K562 (cell line): ENCODE measurements around the gene USP44. TPM values are rescaled to one million over a fixed set of nuclear protein-coding genes. Genes with fewer than 3 reads are reported as not detected.

Experiments used
- FOXK2 ChIP-seq, 2 experiments: fragments of 450-650 bp; IDR thresholded peaks in 1 of 2; conservative IDR thresholded peaks in 1 of 2; 2 replicates each; pipeline ENCODE4 v1.6.1; 2016; ENCODE audit warnings: low read depth in 2 of 2, mild to moderate bottlenecking in 1 of 2
- JUN ChIP-seq, 2 experiments: sonication (generic) in 1 of 2; formaldehyde crosslinking in 1 of 2; IDR thresholded peaks; 2 replicates each; pipeline versions ENCODE4 v1.6.1 to v1.8.0; 2012 to 2022; ENCODE audit warnings: borderline replicate concordance in 2 of 2, mild to moderate bottlenecking in 2 of 2, improper control_type of control experiment in 1 of 2, low read depth in 1 of 2, low read length in 1 of 2, missing genetic modification reagents in 1 of 2
- NCOA1 ChIP-seq: fragments of 450-650 bp; IDR thresholded peaks from 2 replicates; pipeline ENCODE4 v1.6.1; 2016; ENCODE audit warnings: low read depth
- PHF8 ChIP-seq: fragments of 200-600 bp; sonication (generic); IDR thresholded peaks from 2 replicates; pipeline ENCODE4 v1.6.1; 2012; ENCODE audit warnings: mixed run types, mild to moderate bottlenecking, inconsistent platforms, low read length, moderate library complexity, borderline replicate concordance
- SMAD1 ChIP-seq: fragments of 150-350 bp; IDR thresholded peaks from 2 replicates; pipeline ENCODE4 v1.6.1; 2014; ENCODE audit warnings: low read length, low read depth; ENCODE audit not compliant: partially characterized antibody
- SUPT5H ChIP-seq: fragments of 450-650 bp; IDR thresholded peaks from 2 replicates; pipeline ENCODE4 v1.6.1; 2016
- TEAD1 ChIP-seq, 2 experiments: fragments of 450-650 bp in 1 of 2; sonication (generic) in 1 of 2; formaldehyde crosslinking; IDR thresholded peaks; 2 replicates each; pipeline versions ENCODE4 v1.4.0 to v1.8.0; 2020 to 2022; ENCODE audit warnings: mild to moderate bottlenecking in 2 of 2, missing genetic modification reagents in 1 of 2
- TEAD2 ChIP-seq: fragments of 450-650 bp; IDR thresholded peaks from 2 replicates; pipeline ENCODE4 v1.6.1; 2016; ENCODE audit warnings: missing genetic modification characterization, control low read depth, missing compliant biosample characterization
- TEAD4 ChIP-seq, 2 experiments: sonication (generic) in 1 of 2; formaldehyde crosslinking in 1 of 2; IDR thresholded peaks; 2 replicates each; pipeline versions ENCODE4 v1.6.1 to v1.8.0; 2012 to 2022; ENCODE audit warnings: borderline replicate concordance in 1 of 2, inconsistent platforms in 1 of 2, low read length in 1 of 2, mild to moderate bottlenecking in 1 of 2, missing genetic modification reagents in 1 of 2
- U2AF1 ChIP-seq: fragments of 200-400 bp; formaldehyde crosslinking; optimal IDR thresholded peaks from 2 replicates; pipeline ENCODE3; 2017; ENCODE audit warnings: mild to moderate bottlenecking, low read depth, low read length, moderate library complexity
- polyA plus RNA-seq, 8 experiments: library from polyadenylated mRNA; depleted of rRNA in 4 of 8; stranded (reverse) in 5 of 8; unstranded in 3 of 8; fragments of >200 nt; fragmentation: Nextera tagmentation in 2 of 8; fragmentation: Illumina TruSeq in 1 of 8; extraction: Ambion mirVana in 2 of 8; extraction: Trizol in 1 of 8; gene quantifications; 2 replicates each; pipeline versions ENCODE4 v1.2.1 to v1.2.3, GENCODE V29; 2011 to 2014; ENCODE audit warnings: inconsistent platforms in 1 of 8, missing spikeins in 1 of 8
- total RNA-seq, 7 experiments: library from RNA; depleted of rRNA in 6 of 7; stranded (reverse); fragments of >200 nt in 6 of 7; fragmentation: Illumina TruSeq in 2 of 7; extraction: Trizol in 2 of 7; gene quantifications; 2 replicates each; pipeline versions ENCODE4 v1.2.1 to v1.2.3, GENCODE V29; 2011 to 2021; ENCODE audit warnings: low replicate concordance in 1 of 7
- TF ChIP-seq, protein P1 (sequence below), 2 experiments: fragments of 450-650 bp; IDR thresholded peaks; 2 replicates each; pipeline ENCODE4 v1.6.1; 2018; ENCODE audit warnings: mild to moderate bottlenecking in 2 of 2, low read depth in 1 of 2; ENCODE audit not compliant: partially characterized antibody in 2 of 2
- TF ChIP-seq, protein P2 (sequence below): fragments of 250-450 bp; sonication (Bioruptor Pico); IDR thresholded peaks from 2 replicates; pipeline ENCODE4 v1.5.0; 2021
- TF ChIP-seq, protein P3 (sequence below): fragments of 450-650 bp; IDR thresholded peaks from 2 replicates; pipeline ENCODE4 v1.6.1; 2016
- TF ChIP-seq, protein P4 (sequence below): fragments of 250-450 bp; sonication (Bioruptor Pico); IDR thresholded peaks from 2 replicates; pipeline ENCODE4 v1.5.0; 2020; ENCODE audit warnings: mild to moderate bottlenecking, borderline replicate concordance
- TF ChIP-seq, protein P5 (sequence below), 2 experiments: fragments of 450-650 bp; conservative IDR thresholded peaks; 2 replicates each; pipeline ENCODE4 v1.6.1; 2017; ENCODE audit warnings: mild to moderate bottlenecking in 2 of 2, moderate library complexity in 2 of 2

USP44 gene
- total and polyA plus RNA-seq, 9 of the 15 experiments (the other 6 are each of a cell fraction or from before 2014, with no cell fraction given), result 2.1 to 5.7 (median 2.8) TPM

DNA sequence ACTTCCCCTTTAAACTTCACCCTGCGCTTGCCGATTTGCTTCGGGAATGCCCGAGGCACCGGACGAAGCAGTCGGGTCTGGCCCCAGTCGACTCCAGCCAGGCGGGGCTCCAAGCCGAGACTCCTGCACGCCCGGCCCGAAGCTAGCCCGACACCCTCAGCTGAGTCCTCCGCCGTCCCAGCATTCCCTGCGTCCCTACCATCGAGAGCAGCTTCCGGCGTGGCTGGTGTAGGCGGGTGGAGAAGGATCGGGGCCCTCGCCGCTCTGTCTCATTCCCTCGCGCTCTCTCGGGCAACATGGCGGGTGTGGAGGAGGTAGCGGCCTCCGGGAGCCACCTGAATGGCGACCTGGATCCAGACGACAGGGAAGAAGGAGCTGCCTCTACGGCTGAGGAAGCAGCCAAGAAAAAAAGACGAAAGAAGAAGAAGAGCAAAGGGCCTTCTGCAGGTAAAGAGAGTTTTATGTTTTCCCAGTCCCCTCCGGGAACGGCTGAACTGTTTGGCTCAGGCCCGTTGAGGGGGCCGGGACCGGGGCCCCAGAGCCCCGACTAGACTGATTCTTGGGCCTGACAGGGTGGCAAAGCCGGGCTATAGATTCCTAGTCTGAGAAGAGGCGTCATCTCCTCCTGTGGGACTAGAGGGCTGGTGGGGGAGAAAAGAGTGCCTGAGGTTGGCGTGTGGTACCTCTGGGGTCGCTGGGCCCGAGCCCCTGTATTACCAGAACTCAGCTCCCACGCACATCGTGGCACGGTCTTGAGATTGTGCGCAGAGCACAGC, 77.2 kb downstream of the USP44 start, which contains the start of gene METAP2 (continued):
- peak in 1 of 2 experiments; percentile 79; a peak in 2 of 4 replicates for TF ChIP-seq TEAD1 (CRISPR knock-in tag; IDR thresholded peaks at IDR 0.05)
- TF ChIP-seq, protein P1, sequence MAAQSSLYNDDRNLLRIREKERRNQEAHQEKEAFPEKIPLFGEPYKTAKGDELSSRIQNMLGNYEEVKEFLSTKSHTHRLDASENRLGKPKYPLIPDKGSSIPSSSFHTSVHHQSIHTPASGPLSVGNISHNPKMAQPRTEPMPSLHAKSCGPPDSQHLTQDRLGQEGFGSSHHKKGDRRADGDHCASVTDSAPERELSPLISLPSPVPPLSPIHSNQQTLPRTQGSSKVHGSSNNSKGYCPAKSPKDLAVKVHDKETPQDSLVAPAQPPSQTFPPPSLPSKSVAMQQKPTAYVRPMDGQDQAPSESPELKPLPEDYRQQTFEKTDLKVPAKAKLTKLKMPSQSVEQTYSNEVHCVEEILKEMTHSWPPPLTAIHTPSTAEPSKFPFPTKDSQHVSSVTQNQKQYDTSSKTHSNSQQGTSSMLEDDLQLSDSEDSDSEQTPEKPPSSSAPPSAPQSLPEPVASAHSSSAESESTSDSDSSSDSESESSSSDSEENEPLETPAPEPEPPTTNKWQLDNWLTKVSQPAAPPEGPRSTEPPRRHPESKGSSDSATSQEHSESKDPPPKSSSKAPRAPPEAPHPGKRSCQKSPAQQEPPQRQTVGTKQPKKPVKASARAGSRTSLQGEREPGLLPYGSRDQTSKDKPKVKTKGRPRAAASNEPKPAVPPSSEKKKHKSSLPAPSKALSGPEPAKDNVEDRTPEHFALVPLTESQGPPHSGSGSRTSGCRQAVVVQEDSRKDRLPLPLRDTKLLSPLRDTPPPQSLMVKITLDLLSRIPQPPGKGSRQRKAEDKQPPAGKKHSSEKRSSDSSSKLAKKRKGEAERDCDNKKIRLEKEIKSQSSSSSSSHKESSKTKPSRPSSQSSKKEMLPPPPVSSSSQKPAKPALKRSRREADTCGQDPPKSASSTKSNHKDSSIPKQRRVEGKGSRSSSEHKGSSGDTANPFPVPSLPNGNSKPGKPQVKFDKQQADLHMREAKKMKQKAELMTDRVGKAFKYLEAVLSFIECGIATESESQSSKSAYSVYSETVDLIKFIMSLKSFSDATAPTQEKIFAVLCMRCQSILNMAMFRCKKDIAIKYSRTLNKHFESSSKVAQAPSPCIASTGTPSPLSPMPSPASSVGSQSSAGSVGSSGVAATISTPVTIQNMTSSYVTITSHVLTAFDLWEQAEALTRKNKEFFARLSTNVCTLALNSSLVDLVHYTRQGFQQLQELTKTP (IDR thresholded peaks at IDR 0.05; ENCODE audit: low read depth in 1 of 2, partially characterized antibody in 2 of 2), result peak; percentile 16 to 62
- 0 out of 2 replicates have a peak, but pooled peaks have one; percentile 18 for TF ChIP-seq NCOA1
- no peak for TF ChIP-seq TEAD2 (tag)
- TF ChIP-seq, protein P2, sequence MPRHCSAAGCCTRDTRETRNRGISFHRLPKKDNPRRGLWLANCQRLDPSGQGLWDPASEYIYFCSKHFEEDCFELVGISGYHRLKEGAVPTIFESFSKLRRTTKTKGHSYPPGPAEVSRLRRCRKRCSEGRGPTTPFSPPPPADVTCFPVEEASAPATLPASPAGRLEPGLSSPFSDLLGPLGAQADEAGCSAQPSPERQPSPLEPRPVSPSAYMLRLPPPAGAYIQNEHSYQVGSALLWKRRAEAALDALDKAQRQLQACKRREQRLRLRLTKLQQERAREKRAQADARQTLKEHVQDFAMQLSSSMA (CRISPR knock-in tag), result no peak
- 0 out of 2 replicates have a peak, but pooled peaks have one; percentile 21 for TF ChIP-seq TEAD4 (IDR thresholded peaks at IDR 0.05; ENCODE audit: low read length)
- 0 out of 2 replicates have a peak, but pooled peaks have one; percentile 2 for TF ChIP-seq TEAD4 (CRISPR knock-in tag; IDR thresholded peaks at IDR 0.05; ENCODE audit: borderline replicate concordance)
- peak; percentile 100 for TF ChIP-seq PHF8
- TF ChIP-seq SMAD1, result peak; percentile 75
- TF ChIP-seq SUPT5H, result peak; percentile 99
- TF ChIP-seq U2AF1, result no peak
- TF ChIP-seq, protein P3, sequence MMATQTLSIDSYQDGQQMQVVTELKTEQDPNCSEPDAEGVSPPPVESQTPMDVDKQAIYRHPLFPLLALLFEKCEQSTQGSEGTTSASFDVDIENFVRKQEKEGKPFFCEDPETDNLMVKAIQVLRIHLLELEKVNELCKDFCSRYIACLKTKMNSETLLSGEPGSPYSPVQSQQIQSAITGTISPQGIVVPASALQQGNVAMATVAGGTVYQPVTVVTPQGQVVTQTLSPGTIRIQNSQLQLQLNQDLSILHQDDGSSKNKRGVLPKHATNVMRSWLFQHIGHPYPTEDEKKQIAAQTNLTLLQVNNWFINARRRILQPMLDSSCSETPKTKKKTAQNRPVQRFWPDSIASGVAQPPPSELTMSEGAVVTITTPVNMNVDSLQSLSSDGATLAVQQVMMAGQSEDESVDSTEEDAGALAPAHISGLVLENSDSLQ, result 0 out of 2 replicates have a peak, but pooled peaks have one; percentile 9
- TF ChIP-seq, protein P4, sequence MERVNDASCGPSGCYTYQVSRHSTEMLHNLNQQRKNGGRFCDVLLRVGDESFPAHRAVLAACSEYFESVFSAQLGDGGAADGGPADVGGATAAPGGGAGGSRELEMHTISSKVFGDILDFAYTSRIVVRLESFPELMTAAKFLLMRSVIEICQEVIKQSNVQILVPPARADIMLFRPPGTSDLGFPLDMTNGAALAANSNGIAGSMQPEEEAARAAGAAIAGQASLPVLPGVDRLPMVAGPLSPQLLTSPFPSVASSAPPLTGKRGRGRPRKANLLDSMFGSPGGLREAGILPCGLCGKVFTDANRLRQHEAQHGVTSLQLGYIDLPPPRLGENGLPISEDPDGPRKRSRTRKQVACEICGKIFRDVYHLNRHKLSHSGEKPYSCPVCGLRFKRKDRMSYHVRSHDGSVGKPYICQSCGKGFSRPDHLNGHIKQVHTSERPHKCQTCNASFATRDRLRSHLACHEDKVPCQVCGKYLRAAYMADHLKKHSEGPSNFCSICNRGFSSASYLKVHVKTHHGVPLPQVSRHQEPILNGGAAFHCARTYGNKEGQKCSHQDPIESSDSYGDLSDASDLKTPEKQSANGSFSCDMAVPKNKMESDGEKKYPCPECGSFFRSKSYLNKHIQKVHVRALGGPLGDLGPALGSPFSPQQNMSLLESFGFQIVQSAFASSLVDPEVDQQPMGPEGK (CRISPR knock-in tag), result no peak
- TF ChIP-seq, protein P5, sequence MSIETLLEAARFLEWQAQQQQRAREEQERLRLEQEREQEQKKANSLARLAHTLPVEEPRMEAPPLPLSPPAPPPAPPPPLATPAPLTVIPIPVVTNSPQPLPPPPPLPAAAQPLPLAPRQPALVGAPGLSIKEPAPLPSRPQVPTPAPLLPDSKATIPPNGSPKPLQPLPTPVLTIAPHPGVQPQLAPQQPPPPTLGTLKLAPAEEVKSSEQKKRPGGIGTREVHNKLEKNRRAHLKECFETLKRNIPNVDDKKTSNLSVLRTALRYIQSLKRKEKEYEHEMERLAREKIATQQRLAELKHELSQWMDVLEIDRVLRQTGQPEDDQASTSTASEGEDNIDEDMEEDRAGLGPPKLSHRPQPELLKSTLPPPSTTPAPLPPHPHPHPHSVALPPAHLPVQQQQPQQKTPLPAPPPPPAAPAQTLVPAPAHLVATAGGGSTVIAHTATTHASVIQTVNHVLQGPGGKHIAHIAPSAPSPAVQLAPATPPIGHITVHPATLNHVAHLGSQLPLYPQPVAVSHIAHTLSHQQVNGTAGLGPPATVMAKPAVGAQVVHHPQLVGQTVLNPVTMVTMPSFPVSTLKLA (conservative IDR thresholded peaks at IDR 0.05), result peak in 1 of 2 experiments; percentile 77
- TF ChIP-seq JUN (IDR thresholded peaks at IDR 0.05; ENCODE audit: borderline replicate concordance, low read depth, low read length), result peak; percentile 21; the same call in 1 of the 2 replicates
- TF ChIP-seq JUN (CRISPR knock-in tag; IDR thresholded peaks at IDR 0.05; ENCODE audit: borderline replicate concordance), result no peak
- peak in 1 of 2 experiments; percentile 80; a peak in 3 of 4 replicates for TF ChIP-seq FOXK2 (conservative IDR thresholded peaks at IDR 0.05 in 1 of 2, IDR thresholded peaks at IDR 0.05 in 1 of 2; ENCODE audit: low read depth in 2 of 2)
